Pulmonary artery endothelial cell (primary cell): ENCODE results near the gene TSPYL4. TPM values are rescaled to one million over a fixed set of nuclear protein-coding genes. Genes with fewer than 3 reads are reported as not detected.
"Not testable (repeated sequence)": the region's sequence is repeated elsewhere in the genome, so short reads cannot be mapped to it uniquely, and the experiment has no call there.

Experiments used
- DNase-seq: peaks from one replicate; pipeline ENCODE4 v3.0.0-alpha.2; 2011; ENCODE audit warnings: low read depth, low spot score
- total RNA-seq: library from RNA; depleted of rRNA; stranded (reverse); fragments of >200 nt; gene quantifications from 2 replicates; pipeline ENCODE4 v1.2.3, GENCODE V29; 2014

The TSPYL4 gene
- 11.1 and 14.4 TPM in 2 replicates for total RNA-seq

GRCh38 chr6:116253505-116254296, at the start of gene TSPYL4:
Gene TSPYL4, minus strand, starts transcription at chr6:116254075. Its CDS starts 67 bp downstream, at chr6:116254008.
- DNase-seq, result peak; percentile 93

DNA sequence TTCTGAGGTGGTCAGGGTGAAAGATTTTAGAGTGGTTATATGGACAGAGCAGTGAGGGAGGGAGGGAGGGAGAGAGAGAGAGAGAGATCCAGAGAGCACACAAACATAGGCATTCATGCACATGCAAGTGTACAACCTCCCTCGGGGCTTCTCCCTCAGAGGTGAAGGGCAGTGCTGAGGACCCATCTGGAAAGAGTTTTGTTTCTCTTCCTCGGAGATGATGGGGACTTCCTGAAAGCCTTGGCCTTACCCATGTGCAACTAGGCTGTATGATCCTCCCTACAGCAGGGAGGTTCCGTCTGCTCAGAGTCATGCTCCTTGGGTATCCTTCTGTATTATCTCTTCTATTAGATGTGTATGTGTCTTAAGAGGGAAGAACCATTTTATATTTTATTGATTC, 47.2 kb upstream of the TSPYL4 start:
- DNase-seq, result no peak

GRCh38 chr6:116300566-116300965, 46.7 kb upstream of the TSPYL4 start:
- no peak for DNase-seq

- DNase-seq, result no peak
Measured at GRCh38 chr6:116298973-116299372, 45.1 kb upstream of the TSPYL4 start.

DNA sequence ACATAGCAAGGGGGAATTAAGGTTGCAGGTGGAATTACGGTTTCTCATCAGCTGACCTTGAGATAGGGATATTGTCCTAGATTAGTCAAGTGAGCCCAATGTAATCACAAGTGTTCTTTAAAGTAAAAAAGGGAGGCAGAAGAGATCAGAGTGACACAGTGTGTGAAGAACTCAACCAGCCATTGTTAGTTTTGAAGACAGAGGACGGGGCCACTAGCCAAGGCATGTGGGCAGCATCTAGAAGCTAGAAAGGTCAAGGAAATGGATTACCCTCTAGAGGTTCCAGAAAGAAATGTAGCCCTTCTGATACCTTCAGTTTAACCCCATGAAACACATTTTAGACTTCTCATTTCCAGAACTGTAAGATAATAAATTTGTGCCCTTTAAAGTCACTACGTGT, 44.4 kb upstream of the TSPYL4 start:
- DNase-seq, result no peak

GRCh38 chr6:116292553-116292952, 38.7 kb upstream of the TSPYL4 start:
- no peak for DNase-seq

DNA sequence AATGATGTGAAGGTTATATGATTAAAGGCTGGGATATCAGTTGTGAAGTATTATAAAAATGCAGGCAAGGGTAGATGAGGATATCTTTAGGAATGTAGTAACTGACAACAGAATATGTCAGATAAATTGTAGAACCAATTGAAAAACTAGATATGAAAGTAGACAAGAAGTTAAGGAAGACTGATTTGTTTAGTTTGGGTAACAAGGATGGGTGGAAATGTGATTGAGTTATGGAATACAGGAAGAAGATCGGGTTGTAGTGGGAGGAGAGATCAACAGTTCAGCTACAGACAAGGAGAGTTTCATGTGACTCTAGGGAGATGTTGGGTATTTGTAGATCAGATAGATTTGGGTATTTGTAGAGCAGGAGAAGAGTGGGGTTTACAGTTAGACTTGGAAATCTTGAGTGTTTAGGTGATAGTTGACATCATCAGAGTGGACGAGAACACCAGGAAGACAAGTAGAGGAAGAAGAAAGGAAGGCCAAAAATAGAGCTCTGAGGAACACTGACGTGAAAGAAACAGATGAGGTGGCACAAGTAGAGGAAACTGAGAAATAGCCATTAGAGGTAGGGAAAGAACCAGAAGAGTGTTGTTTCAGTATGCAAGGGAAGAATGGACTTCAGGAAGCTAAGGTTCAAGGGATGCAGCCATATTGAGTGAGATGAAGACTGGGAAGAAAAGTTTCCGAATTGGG, 38.0 kb upstream of the TSPYL4 start:
- DNase-seq, result no peak

GRCh38 chr6:116290799-116291198, 36.9 kb upstream of the TSPYL4 start:
- no peak for DNase-seq

- DNase-seq, result no peak
Measured at GRCh38 chr6:116289876-116290275, 36.0 kb upstream of the TSPYL4 start.

DNA sequence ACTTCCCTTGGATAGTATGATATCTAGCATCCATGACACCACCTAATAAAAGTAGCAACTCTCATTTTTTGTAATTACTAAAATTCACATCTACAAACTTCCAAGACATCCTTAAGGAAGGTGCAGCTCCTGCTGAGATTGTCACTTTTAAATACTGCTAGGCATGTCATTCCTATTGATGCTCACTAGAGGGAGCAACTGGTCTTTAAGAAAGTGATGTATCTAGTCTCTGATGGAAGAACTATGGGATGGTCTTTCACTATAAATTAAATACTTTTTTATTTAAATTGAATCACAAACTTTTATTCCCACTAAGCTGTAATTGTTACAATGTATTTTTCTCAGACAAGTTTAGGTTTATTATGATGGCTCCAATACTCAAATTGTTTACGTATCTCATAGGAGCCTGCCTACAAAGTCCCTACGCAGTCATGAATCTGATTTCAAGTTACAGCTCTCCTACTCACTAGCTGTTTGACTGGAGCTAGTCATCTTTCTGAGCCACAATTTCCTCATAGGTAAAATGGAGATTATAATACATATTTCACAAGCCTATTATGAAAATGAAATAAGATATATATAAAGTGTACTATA, 33.9 kb upstream of the TSPYL4 start:
- peak; percentile 19 for DNase-seq

GRCh38 chr6:116286773-116287358, 33.0 kb upstream of the TSPYL4 start:
- DNase-seq, result no peak

- not testable (repeated sequence) for DNase-seq
Measured at GRCh38 chr6:116284984-116285383, 31.1 kb upstream of the TSPYL4 start.

GRCh38 chr6:116283191-116283590, 29.3 kb upstream of the TSPYL4 start:
- DNase-seq, result no peak

DNA sequence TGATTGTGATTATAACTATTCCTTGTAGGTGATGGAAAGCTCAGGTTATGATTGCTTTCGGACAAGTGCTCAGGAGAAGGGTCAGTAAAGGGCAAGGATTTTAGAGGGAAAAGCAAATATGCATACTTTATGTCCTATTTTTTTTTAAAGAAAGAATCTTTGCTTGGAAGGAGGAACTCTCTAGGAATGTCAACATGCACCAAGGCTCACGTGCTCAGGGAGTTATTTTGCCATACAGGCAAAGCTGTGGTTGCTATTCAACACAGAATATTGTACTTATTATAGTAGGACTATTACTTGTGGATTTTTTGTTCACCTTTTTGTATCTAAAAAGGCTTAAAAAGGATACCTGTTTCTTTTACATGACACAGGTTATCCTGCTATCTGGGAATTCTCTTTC, 28.8 kb upstream of the TSPYL4 start:
- DNase-seq, result no peak

- DNase-seq, result no peak
Measured at GRCh38 chr6:116280933-116281316, 27.1 kb upstream of the TSPYL4 start.

DNA sequence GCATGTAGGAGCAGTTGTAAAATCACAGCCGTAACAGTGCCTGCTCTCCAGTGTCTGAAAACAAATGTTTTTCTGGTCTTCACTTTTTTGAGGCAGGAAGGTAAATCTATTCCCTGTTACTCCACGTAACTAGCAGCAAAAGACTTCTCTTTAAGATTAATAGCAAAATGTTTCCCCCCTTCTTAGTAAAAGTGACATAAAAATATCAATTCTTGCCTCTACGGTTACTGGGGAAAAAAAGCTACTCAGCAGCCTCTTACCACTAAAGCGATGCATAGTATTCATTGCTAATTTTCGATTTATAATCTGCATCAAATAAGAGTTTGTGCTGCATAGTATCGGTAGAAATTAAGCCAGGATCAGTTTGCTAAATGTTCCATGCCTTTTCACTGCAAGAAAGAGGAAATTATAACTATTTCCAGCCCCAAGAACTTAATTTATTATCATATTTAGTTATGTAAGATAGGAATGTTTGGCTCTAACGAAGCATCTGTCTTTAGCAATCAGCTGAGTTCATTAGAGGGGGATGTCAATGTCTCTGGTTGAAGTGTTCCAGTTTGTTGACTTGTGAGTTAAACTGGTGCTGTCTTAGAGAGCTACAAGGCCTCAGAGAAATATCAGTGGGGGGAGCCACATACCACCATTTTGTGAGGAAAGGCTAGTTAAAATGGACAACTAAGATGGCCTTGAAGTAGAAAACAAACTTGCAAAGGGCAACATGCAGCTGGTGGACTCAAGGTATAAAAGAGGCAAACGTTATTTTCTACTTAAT, 26.5 kb upstream of the TSPYL4 start:
- no peak for DNase-seq

- DNase-seq, result peak; percentile 91
Measured at GRCh38 chr6:116279232-116280160, 25.6 kb upstream of the TSPYL4 start, which contains the start of gene TSPYL1. Gene TSPYL1, minus strand, starts transcription at chr6:116279930. Its CDS starts 100 bp downstream, at chr6:116279830.

GRCh38 chr6:116278854-116279231, 25.0 kb upstream of the TSPYL4 start:
- DNase-seq, result peak; percentile 1

GRCh38 chr6:116278481-116278829, 24.6 kb upstream of the TSPYL4 start:
- no peak for DNase-seq

DNA sequence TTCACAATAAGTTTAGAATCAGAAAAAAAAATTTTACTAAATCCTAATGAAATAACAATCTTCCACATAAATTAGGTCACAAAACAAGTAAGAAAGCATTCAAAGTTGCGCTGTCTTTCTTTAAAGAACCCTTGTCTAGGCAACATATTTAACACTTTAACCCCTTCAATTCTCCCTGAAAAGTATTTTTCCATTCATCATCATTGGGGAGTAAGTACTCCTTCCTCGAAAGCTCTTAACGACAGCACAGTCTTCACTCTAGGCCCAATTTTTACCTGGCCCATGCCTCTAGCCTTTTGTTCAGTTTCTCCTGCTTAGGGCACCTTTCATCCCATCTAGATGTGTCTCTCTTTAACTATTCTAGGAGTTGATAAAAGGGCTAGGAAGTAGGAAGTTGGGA, 23.2 kb upstream of the TSPYL4 start:
- no peak for DNase-seq
